ENCODE measurements around the gene FGF9.

The FGF9 gene

GRCh38 chr13:21694831-21695230, 24.0 kb downstream of the FGF9 start:
- TF ChIP-seq CTCF (IDR thresholded peaks at IDR 0.05) (no peak), ZFX (IDR thresholded peaks at IDR 0.05; ENCODE audit: borderline replicate concordance) (no peak)
- H3K27ac ChIP-seq: no peak overlapping the region

DNA sequence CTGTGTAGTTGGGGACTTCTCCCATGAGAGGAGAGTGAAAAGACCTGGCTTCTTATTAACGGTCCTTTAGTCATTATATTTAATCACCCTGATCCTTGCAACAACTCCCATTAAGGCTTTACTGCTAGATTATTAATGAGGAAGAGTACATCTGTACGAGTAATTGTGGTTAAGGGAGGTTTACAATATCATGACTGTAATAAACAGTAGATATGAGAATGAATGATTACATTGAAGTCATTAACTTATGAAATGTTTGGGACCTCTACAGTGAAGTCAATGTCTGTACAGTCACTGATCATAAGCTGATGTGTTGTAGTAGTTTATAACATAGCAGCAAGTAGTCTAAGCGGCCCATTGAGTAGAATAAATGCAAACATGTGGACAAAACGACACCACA, 24.7 kb downstream of the FGF9 start:
- H3K27ac ChIP-seq: no peak overlapping the region
- TF ChIP-seq CTCF (IDR thresholded peaks at IDR 0.05) (no peak), ZFX (IDR thresholded peaks at IDR 0.05; ENCODE audit: borderline replicate concordance) (no peak)

DNA sequence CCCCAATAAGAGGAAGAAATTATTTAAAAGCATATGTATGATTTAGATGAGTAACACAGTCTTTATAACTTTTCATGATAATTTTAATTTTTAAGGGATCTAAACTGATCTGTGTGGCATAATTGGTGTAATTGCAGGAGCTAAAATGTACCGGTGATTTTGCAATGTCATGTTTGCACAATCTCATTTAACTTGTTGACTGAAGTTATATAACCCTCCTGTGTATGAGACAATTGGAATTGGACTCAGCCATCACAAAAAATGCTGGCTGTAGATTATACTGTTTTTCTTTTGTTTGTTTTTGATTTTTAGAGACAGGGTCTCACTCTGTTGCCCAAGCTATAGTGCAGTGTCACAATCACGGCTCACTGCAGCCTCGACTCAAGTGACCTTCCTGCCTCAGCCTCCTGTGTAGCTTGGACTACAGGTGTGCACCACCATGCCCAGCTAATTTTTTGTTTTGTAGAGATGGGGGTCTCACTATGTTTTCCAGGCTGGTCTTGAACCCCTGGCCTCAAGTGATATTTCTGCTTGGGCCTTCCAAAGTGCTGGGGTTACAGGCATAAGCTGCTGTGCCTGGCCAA, 26.1 kb downstream of the FGF9 start:
- no peak overlapping the region for H3K27ac ChIP-seq
- no peak for TF ChIP-seq ZFX (IDR thresholded peaks at IDR 0.05; ENCODE audit: borderline replicate concordance)

DNA sequence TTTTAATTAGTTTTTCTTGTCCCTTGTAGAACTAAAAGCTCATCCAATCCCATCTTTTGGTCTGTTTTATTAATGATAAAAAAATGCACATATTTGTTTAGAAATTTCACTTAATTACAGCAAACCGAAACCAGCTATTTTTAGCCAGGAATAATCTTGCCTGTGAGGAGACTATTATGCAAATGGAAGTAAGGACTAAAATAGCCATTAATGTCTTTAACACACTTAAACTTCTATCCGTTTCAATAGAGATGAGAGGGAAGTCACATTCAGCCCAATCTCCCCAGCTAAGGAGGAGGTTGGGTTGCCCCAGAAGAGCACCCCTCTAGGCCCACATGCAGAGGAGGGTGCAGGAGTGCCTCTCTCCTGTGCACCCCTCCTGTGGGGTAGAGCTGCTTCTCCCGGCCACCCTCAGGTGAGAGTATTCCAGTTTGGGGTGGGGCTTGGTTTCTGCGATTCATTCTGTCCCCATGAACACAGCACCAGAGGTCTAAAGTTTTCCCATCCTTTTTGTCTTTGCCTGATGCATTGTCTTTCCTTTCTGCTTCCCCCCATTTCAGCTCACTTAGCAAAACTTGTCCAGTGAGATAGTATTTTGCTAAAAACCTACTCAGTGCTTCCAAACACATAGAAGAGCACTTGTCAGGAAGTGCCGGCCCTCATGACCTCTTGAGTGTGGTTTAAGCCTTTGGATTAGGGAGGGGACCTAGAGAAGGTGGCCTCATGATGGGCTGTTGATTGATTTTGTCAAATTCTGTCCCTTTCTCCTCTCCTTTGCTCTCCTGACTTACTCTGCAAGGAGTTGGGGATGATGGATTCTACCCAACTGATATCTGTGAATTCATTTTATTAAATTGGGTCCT, 28.2 kb downstream of the FGF9 start:
- H3K27ac ChIP-seq: no peak overlapping the region
- TF ChIP-seq CTCF (IDR thresholded peaks at IDR 0.05): no peak
- no peak for TF ChIP-seq ZFX (IDR thresholded peaks at IDR 0.05; ENCODE audit: borderline replicate concordance)

GRCh38 chr13:21701460-21701859, 30.6 kb downstream of the FGF9 start:
- TF ChIP-seq CTCF (IDR thresholded peaks at IDR 0.05) (no peak), ZFX (IDR thresholded peaks at IDR 0.05; ENCODE audit: borderline replicate concordance) (no peak)
- no peak overlapping the region for H3K27ac ChIP-seq

DNA sequence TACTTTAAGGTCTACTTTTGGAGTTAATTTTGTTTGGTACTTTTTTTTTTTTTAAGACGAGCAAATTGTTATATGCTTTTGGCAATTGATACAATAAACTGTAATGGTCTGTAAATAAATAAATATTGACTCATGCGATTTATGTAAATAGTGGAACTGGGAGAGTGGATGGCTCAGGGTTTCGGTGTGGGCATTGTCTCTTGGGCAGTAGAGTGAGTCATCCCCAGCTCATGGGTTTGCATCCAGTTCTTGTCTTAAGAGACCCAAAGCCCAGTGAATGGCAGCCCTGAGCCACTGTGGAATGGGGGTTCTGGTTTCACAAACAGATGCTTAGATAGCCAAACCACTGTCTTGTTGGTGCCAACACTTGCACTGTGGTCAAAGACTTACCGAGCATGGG, 33.0 kb downstream of the FGF9 start:
- no peak overlapping the region for H3K27ac ChIP-seq
- TF ChIP-seq CTCF (IDR thresholded peaks at IDR 0.05) (no peak), ZFX (IDR thresholded peaks at IDR 0.05; ENCODE audit: borderline replicate concordance) (no peak)

DNA sequence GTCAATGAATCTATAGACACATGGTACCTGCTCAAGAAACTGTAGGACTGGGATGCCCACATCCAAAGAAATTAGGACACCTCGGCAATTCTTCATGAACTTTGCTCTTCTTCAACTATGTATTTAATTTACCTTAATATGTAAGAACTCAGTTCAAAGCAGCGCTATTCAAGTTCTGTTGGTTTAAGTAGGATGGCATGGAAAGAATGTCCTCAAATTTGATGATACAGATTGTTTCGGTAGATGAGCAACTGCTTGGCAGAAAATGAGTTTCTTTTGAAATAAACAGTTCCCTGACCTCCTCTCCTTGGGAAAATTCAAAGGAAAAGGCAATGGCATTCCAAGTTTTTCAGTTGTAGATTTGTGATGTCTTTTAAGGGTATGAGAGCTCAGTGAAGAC, 36.7 kb downstream of the FGF9 start:
- TF ChIP-seq ZFX (IDR thresholded peaks at IDR 0.05; ENCODE audit: borderline replicate concordance) (no peak), CTCF (IDR thresholded peaks at IDR 0.05) (no peak)
- no peak overlapping the region for H3K27ac ChIP-seq
